Smooth muscle cell of the pulmonary artery (primary cell): ENCODE data around the gene ACP3. TPM values are rescaled to one million over a fixed set of nuclear protein-coding genes. Genes with fewer than 3 reads are reported as not detected.

Experiments
- total RNA-seq: library from RNA; depleted of rRNA; stranded (reverse); fragments of >200 nt; gene quantifications from 2 replicates; pipeline ENCODE4 v1.2.3, GENCODE V29; 2014

Gene ACP3, protein sequence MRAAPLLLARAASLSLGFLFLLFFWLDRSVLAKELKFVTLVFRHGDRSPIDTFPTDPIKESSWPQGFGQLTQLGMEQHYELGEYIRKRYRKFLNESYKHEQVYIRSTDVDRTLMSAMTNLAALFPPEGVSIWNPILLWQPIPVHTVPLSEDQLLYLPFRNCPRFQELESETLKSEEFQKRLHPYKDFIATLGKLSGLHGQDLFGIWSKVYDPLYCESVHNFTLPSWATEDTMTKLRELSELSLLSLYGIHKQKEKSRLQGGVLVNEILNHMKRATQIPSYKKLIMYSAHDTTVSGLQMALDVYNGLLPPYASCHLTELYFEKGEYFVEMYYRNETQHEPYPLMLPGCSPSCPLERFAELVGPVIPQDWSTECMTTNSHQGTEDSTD
- 0.33 TPM in 1 of 2 replicates, not detected in the other for total RNA-seq

DNA sequence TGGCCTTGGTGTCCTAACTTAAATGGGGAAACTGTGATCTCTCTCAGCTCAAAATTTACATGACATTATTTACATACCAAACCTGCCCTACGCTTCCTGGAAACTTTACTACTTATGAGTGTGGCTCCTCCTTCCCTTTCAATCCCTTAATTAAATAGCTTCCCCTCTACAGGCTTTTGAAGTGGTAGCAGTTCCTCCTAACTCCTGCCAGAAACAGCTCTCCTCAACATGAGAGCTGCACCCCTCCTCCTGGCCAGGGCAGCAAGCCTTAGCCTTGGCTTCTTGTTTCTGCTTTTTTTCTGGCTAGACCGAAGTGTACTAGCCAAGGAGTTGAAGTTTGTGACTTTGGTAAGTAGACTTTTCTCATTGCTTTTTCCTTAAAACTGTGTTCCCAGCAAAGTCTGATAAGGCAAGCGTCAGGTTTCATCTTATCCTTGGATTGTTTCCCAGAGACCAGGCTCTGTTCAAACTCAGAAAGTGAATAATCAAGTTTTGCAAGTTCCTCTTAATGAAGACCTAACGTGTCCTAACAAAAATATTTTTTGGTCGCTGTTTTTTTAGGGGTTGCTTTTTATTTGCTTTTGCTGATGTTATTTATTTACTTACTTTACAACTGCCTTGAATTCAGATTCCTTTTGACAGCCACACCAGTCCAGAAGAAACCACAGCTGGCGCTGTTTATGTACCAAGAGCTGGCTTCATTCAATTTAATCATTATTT lies at the start of gene ACP3:
Gene ACP3 (plus strand): TSS at position 179 of the 720 bp plus-strand sequence. CDS start 50 bp downstream, at position 229.

Other genes with a start within 250 kb of the ACP3 start
- 71.7 and 72.7 TPM in 2 replicates for gene DNAJC13, start 100.1 kb downstream of the ACP3 start, total RNA-seq